ENCODE results near the gene PKHD1. TPM values are rescaled to one million over a fixed set of nuclear protein-coding genes. Genes with fewer than 3 reads are reported as not detected.
"Not testable (repeated sequence)": the region's sequence is repeated elsewhere in the genome, so short reads cannot be mapped to it uniquely, and the experiment has no call there.

The PKHD1 gene
- total RNA-seq, 1 experiment from 2014 or later: 0.71 TPM

DNA sequence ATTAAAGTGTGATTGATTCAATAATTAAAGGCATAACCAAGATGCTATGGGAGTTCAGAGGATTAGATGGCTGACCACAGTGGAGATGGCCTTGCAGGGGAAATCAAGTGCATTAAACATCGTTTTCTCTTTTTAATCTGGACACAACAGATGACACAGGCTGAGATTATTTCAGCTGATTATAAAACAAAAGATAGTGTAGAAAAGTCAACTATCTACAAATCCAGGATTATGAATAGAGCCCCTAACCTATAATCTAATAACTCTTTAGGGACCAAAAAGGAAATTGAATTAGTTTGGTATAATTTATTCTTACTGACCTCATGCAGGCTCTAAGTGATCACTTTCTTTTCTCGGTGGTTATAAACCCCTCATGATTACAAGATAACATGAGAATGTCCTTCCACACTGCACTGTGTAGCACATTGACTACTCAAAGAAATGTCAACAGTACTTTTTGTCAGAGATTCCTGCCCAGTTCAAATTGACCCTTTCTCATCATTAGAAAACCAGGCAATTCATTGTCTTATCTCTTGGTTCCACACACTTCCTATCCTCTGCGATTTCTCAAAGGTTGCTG, 122.1 kb downstream of the PKHD1 start:
- H3K4me1 ChIP-seq: no peaks in the 10 kb centered on the region
- no peaks in the 10 kb centered on the region for H3K36me3 ChIP-seq
- H3K9me3 ChIP-seq (replicated peaks): no peaks in the 10 kb centered on the region
- no peak overlapping the region for H3K27ac ChIP-seq
- no peak overlapping the region for H3K4me3 ChIP-seq
- no peak for DNase-seq
- H3K27me3 ChIP-seq: no peaks in the 10 kb centered on the region

DNA sequence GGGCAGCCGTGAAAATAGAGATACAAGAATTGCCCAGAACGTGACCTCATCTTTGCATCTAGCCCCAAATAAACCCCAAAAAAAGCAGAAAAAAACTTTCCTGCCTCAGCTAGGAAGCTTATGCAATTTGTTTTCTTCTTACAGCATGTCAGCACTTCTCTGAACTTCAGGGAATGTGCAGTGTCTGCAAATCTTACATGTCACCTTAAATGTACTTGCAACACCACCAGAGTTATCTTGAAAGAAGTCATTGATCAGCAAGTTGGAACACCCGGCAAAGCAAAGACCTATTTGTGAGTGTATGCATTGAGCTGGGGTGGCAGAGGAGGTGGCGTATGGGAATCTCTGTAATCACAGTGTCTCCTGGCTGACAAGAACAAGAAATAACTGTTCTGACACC, 123.4 kb downstream of the PKHD1 start:
- H3K4me1 ChIP-seq: no peaks in the 10 kb centered on the region
- DNase-seq: no peak
- no peaks in the 10 kb centered on the region for H3K9me3 ChIP-seq (replicated peaks)

DNA sequence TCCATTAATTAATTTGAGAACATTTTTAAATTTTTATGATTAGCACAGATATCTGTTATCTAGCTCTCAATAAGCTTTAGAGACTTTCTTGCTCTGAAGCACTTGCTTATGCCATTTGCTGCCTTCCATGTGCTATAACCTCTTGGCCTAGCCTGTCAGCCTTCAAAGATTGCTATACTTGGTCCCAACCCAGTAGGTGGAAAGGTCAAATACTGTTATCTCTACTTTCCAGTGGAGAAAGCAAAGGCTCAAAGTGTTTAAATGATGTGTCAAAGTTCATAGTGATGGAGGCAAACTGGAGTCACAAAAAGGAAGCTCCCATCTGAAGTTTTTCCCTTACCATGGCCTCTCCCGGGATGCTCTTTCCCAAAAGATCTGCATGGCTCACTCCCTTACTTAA, 125.1 kb downstream of the PKHD1 start:
- no peaks in the 10 kb centered on the region for H3K27me3 ChIP-seq
- no peak overlapping the region for H3K4me3 ChIP-seq
- no peak overlapping the region for H3K27ac ChIP-seq
- no peaks in the 10 kb centered on the region for H3K9me3 ChIP-seq (replicated peaks)
- H3K4me1 ChIP-seq: no peaks in the 10 kb centered on the region
- no peaks in the 10 kb centered on the region for H3K36me3 ChIP-seq
- DNase-seq: no peak

More for the DNA sequence above, 123.4 kb downstream of the PKHD1 start:
- Histone ChIP-seq H3K27me3 (no peaks in the 10 kb centered on the region), H3K4me3 (no peak overlapping the region), H3K27ac (no peak overlapping the region), H3K36me3 (no peaks in the 10 kb centered on the region)

DNA sequence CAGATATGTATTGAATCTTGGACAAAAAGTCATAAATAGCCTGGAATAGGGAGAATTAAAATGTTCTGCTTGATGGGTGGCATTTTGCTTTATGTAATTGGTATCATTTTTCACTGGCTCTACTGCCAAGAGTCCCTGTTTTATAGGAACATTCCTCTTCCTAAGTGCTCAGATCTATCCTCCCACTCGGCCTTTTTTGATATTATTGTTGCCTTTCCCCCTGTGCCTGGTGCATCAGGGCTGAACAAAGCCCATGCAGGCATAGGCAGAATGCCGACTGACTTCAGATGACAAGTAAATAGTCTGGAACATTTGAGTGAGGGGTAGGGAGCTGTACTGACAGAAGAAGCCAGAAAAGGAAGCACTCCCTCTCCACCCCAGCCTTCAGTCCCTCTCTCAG, 127.0 kb downstream of the PKHD1 start:
- H3K36me3 ChIP-seq: no peaks in the 10 kb centered on the region
- no peaks in the 10 kb centered on the region for H3K27me3 ChIP-seq
- H3K4me1 ChIP-seq: no peaks in the 10 kb centered on the region
- no peaks in the 10 kb centered on the region for H3K9me3 ChIP-seq (replicated peaks)
- DNase-seq: no peak
- H3K27ac ChIP-seq: no peak overlapping the region
- no peak overlapping the region for H3K4me3 ChIP-seq

DNA sequence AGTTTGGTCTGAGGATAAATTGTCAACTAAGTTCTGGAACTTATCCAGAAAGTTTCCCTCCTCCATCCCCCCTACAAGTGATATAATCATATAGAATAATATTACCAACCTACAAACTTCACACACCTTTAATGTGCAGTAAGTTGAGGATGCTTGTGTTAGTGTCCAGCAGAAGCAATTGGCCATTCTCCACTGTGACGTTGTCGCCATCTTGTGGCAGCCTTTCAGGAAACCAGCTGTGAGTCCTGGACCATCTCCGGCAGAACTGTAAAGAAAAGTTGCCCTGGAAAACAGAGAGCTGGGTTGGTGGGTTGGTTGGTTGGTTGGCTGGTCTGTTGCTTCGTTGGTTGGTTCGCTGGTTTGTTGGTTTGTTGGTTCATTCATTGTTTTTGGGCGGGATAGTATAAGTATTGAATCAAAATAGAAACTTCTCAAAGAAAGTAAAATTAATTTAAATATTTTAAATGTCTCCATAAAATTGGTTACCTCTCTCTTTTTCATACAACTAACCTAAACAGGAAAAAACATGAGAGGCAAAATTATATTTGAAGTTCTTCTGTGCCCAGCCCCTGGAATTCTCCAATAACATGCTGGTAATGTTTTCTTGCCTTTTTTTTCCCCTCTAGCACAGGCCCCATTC, 127.5 kb downstream of the PKHD1 start:
- H3K27me3 ChIP-seq: no peaks in the 10 kb centered on the region
- H3K36me3 ChIP-seq: no peaks in the 10 kb centered on the region
- no peaks in the 10 kb centered on the region for H3K4me1 ChIP-seq
- DNase-seq: peak; percentile 70 to 93
- no peaks in the 10 kb centered on the region for H3K9me3 ChIP-seq (replicated peaks)
- H3K27ac ChIP-seq: no peak overlapping the region
- H3K4me3 ChIP-seq: no peak overlapping the region

DNA sequence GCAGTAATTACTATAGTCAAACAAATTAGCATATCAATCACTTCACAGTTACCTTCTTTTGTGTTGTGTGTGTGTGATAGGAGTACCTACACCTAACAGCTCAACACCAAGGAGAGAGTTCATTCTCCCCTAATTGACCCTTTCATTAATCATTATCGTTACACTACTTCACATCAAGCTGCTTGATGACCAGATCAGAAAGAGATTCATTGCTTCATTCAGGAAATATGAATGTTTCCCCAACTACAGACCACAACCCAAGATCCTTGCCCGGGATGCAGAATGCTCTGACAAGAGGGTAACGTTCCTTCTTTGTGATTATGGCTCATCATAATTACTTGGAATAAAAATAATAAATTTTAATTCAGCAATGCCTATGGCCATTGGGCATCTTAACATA, 132.7 kb downstream of the PKHD1 start:
- H3K27me3 ChIP-seq: no peaks in the 10 kb centered on the region
- H3K27ac ChIP-seq: no peak overlapping the region
- DNase-seq: no peak
- H3K4me3 ChIP-seq: no peak overlapping the region
- H3K9me3 ChIP-seq (replicated peaks): no peaks in the 10 kb centered on the region
- H3K36me3 ChIP-seq: no peaks in the 10 kb centered on the region
- H3K4me1 ChIP-seq: no peaks in the 10 kb centered on the region; the same call in 1 of the 2 replicates

DNA sequence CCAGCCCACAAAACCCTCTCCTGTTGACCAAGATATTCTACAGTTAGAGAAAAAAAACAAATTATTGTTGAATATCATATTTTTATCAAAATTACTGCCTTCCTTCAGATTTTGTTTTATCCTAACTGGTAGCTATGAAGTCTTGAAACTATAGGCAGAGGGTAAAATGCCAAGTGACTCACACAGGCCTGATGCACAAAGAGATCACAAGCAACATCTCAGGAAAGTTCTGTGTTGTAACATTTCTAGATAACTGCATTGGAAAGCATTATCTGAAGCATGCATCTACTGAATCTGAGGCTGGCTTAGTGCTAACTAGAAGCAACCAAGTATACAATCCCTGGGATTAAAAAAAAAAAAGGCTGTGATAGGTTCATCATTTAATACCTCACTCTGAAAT, 134.2 kb downstream of the PKHD1 start:
- no peaks in the 10 kb centered on the region for H3K36me3 ChIP-seq
- no peak overlapping the region for H3K27ac ChIP-seq
- no peaks in the 10 kb centered on the region for H3K27me3 ChIP-seq
- H3K4me1 ChIP-seq: peaks cover 9% of the 10 kb centered on the region
- no peaks in the 10 kb centered on the region for H3K9me3 ChIP-seq (replicated peaks)
- H3K4me3 ChIP-seq: no peak overlapping the region
- no peak for DNase-seq

DNA sequence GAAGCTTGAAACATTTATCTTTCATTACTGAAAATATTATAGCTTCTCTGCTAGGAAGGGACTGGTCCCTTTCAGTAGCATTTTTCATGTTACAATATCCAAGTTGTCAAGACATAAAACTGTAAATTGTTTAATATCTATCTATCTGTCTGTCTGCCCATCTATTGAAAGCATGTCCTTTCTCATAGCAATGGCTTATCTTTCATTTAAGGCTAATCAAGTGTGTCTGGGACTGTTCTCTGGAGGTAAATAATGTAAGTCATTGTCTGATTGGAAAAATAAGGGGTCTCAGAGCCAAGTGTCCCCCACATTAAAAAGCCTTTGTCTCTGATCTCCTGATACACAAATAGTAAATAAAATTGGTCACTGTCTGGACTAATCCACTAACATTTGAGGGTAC, 135.5 kb downstream of the PKHD1 start:
- no peak overlapping the region for H3K27ac ChIP-seq
- H3K4me1 ChIP-seq: peaks cover 9% of the 10 kb centered on the region
- H3K4me3 ChIP-seq: no peak overlapping the region
- H3K9me3 ChIP-seq (replicated peaks): no peaks in the 10 kb centered on the region
- no peaks in the 10 kb centered on the region for H3K27me3 ChIP-seq
- DNase-seq: no peak
- no peaks in the 10 kb centered on the region for H3K36me3 ChIP-seq

DNA sequence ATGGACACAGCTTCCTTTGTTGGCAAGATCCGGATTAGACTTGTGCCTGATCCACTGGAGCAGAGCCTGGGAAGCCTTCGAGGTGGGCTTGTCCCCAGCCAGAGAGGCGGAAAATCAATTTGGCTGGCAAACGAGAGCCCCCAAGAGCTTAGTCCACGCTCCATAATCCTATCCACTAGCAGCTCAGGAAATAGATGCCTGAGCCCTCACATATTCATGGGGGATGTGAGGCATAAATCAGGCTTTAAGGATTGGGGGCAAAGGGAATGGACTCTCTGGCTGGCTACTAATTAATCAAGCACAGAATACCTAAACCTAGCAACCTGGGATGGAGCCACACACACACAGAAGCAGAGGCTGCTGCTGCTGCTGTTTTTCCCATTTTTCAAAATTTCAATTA, 137.9 kb downstream of the PKHD1 start:
- peak overlapping the region; percentile 86 for H3K27ac ChIP-seq

DNA sequence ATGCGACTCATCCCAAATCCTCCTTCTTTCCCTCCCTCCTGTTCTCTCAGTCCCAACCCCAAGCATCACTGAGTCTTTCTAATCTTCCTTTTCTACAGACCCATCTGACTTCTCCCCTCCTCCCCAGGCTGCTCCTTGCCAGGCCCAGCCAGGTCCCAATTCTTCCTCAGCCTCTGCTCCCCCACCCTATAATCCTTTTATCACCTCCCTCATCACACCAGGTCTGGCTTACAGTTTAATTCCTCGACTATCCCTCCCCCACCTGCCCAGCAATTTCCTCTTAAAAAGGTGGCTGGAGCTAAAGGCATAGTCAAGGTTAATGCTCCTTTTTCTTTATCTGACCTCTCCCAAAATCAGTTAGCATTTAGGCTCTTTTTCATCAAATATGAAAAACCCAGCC, 147.7 kb downstream of the PKHD1 start:
- not testable (repeated sequence) for H3K4me1 ChIP-seq; DNase-seq; H3K9me3 ChIP-seq (replicated peaks); H3K27ac ChIP-seq; H3K27me3 ChIP-seq; H3K36me3 ChIP-seq; H3K4me3 ChIP-seq

More for the DNA sequence above, 137.9 kb downstream of the PKHD1 start:
- H3K4me3 ChIP-seq: peak overlapping the region; percentile 11; the same call in 1 of the 2 replicates
- H3K36me3 ChIP-seq: no peaks in the 10 kb centered on the region
- peaks cover 9% of the 10 kb centered on the region for H3K4me1 ChIP-seq
- no peaks in the 10 kb centered on the region for H3K27me3 ChIP-seq
- peak; percentile 73 to 84 for DNase-seq
- H3K9me3 ChIP-seq (replicated peaks): no peaks in the 10 kb centered on the region

DNA sequence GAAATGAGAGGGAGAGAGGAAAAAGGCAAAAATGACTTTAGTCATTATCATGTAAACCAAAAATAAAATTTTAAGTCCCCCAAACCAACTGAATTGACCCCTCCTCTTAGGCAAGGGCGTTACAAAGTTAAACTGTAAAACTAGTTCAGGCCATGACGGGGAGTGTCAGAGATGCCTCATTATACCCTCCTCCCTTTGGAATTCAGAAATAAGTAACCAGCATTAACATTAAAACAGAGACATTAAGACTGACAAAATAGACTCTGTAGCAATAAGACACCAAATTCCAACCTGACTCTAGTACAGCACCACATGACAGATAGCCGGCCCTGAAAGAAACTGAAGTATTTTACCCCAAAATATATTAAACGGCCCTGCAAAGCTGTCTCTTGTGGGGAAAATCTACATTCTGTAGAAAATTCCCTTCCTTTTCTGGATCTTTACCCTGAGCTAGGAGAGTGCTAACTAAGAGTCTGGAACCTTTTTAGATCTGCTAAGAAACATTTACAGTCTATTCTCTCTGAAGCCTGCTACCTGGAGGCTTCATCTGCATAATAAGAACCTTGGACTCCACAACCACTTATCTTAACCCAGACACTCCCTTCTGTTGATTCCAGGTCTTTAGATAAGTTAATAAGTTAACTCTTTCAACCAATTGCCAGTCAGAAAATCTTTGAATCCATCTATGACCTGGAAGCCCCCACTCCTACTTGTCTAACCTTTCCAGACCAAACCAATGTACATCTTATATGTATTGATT, 150.7 kb downstream of the PKHD1 start:
- no peak overlapping the region for H3K4me3 ChIP-seq
- no peak overlapping the region for H3K27ac ChIP-seq
- H3K27me3 ChIP-seq: no peaks in the 10 kb centered on the region
- no peaks in the 10 kb centered on the region for H3K4me1 ChIP-seq
- no peaks in the 10 kb centered on the region for H3K9me3 ChIP-seq (replicated peaks)
- H3K36me3 ChIP-seq: no peaks in the 10 kb centered on the region
- DNase-seq: no peak

DNA sequence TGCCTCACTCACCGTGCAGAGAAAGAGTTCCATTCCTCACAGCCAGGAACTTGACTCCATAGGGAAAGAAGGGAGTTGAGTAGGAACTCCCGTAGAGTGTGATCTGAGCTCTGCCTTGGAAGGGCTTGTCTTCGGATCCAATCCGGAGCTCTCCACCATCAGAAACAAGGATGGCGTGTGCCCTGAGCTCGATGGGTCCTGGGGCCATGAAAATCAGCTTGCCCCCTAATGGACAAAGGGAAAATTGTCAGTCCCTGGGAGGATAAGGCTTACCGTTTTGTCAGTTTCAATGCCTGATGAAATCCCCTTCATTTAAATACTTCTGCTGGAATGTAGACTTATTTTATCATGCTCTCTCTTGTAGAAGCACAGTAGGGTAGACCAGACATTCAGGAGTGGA, 153.3 kb downstream of the PKHD1 start:
- Histone ChIP-seq H3K9me3 (replicated peaks) (no peaks in the 10 kb centered on the region), H3K4me1 (peaks cover 5% of the 10 kb centered on the region), H3K4me3 (no peak overlapping the region), H3K36me3 (no peaks in the 10 kb centered on the region), H3K27ac (no peak overlapping the region), H3K27me3 (no peaks in the 10 kb centered on the region)
- DNase-seq: no peak

DNA sequence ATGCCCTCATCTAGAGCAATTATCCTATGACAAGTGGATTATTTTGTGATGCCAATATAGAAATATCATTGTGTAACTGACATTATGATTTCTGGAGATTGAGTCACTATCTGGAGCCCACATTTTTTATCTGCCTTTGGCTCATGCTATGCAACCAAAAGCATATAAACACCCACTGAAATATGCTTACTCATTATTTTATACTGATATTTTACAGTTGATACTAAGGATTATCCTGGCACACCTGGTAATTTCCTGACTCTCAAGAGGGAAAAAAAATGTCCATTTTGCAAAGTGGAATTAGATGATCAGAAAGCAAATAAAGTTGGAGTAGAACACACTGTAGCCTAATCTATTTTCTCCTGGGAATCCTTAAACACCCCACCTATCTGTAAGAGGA, 154.5 kb downstream of the PKHD1 start:
- Histone ChIP-seq H3K4me1 (peaks cover 5% of the 10 kb centered on the region), H3K9me3 (replicated peaks) (no peaks in the 10 kb centered on the region), H3K27ac (no peak overlapping the region), H3K27me3 (no peaks in the 10 kb centered on the region), H3K4me3 (no peak overlapping the region), H3K36me3 (no peaks in the 10 kb centered on the region)
- DNase-seq: no peak

DNA sequence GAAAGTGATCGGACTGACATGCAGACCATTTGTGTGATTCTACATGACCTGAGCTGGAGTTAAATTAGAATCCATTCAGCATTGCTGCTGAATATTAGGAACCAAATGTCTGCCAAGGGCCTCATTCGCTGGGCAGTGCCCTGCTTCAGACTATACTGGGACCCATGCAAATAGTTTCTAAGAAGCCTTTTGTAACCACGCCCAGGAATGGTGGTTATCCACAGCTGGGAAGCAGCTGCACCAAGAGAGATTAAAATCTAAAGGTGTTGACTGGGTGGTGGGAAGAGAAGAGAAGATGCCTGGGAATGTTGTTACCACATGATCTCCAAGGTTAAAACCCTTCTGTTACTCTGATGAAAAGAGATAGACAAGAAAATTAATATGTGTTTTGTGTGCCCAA, 156.8 kb downstream of the PKHD1 start:
- H3K27ac ChIP-seq: peak overlapping the region; percentile 22
- H3K36me3 ChIP-seq: no peaks in the 10 kb centered on the region
- no peaks in the 10 kb centered on the region for H3K9me3 ChIP-seq (replicated peaks)
- H3K4me1 ChIP-seq: peaks cover 11% of the 10 kb centered on the region
- DNase-seq: peak; percentile 45 to 70
- no peak overlapping the region for H3K4me3 ChIP-seq
- no peaks in the 10 kb centered on the region for H3K27me3 ChIP-seq

DNA sequence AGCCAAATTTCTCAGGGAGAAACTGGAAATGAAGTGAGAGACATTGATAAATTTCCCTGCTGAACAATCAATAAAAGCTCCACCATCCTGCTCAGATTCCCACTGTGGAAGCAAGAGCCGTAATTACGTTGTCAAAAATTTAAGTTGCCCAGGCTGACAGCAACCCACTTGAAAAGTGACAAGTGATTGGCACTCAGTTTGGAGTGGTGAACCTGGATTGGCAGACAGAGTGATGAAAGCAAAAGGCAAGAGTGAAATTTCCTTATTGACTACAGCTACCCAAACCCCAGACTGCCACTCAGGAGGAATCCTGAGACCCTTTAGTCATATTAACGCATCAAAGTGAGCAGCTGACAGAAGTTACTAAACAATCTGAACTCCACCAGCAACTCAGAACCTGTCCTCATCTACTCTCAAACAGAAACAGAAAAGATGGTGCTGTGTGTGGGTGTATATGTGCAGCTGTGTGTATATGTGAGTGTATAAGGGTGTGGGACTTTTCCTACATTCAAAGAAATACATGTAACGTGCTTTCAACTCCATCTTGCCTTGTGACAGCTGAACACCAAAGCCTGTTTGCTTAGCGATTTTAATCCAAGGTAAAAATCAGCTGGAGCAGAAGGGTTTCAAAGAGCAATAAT, 157.4 kb downstream of the PKHD1 start:
- Histone ChIP-seq H3K4me1 (peaks cover 11% of the 10 kb centered on the region), H3K4me3 (no peak overlapping the region), H3K9me3 (replicated peaks) (no peaks in the 10 kb centered on the region), H3K27me3 (no peaks in the 10 kb centered on the region), H3K36me3 (no peaks in the 10 kb centered on the region), H3K27ac (no peak overlapping the region; the same call in 1 of the 2 replicates)
- no peak for DNase-seq
